Neural progenitor cell (in vitro differentiated cells): ENCODE data around the gene BNIP1. TPM values are rescaled to one million over a fixed set of nuclear protein-coding genes. Genes with fewer than 3 reads are reported as not detected.

ENCODE experiments used
- DNase-seq: peaks from one replicate; pipeline ENCODE4 v3.0.0-alpha.2; 2016; ENCODE audit warnings: low spot score
- H2AFZ ChIP-seq: fragments of 200-600 bp; sonication (generic); replicated peaks from 2 replicates; pipeline ENCODE4 v1.6.1; 2016; ENCODE audit warnings: antibody characterized with exemption
- H3F3A ChIP-seq: fragments of 200-600 bp; sonication (generic); 2 replicates; pipeline ENCODE4 v1.6.1; 2016; ENCODE audit warnings: antibody characterized with exemption, low read depth
- H3K27ac ChIP-seq: fragments of 200-600 bp; sonication (generic); 2 replicates; pipeline ENCODE4 v1.5.1; 2016; ENCODE audit warnings: mild to moderate bottlenecking
- H3K27me3 ChIP-seq: fragments of 200-600 bp; sonication (generic); 2 replicates; pipeline ENCODE4 v1.6.1; 2016; ENCODE audit warnings: mild to moderate bottlenecking, moderate library complexity
- H3K36me3 ChIP-seq: fragments of 200-600 bp; sonication (generic); 2 replicates; pipeline ENCODE4 v1.5.1; 2016
- H3K4me1 ChIP-seq: fragments of 200-600 bp; sonication (generic); 2 replicates; pipeline ENCODE4 v1.6.1; 2016; ENCODE audit warnings: mixed run types
- H3K4me2 ChIP-seq: fragments of 200-600 bp; sonication (generic); 2 replicates; pipeline ENCODE4 v1.6.1; 2016
- H3K4me3 ChIP-seq: fragments of 200-600 bp; sonication (generic); 2 replicates; pipeline ENCODE4 v1.5.1; 2016
- H3K79me2 ChIP-seq: fragments of 200-600 bp; sonication (generic); 2 replicates; pipeline ENCODE4 v1.6.1; 2016; ENCODE audit warnings: low read depth
- H3K9ac ChIP-seq: fragments of 200-600 bp; sonication (generic); 2 replicates; pipeline ENCODE4 v1.6.1; 2016
- H3K9me3 ChIP-seq: fragments of 200-600 bp; sonication (generic); 2 replicates; pipeline ENCODE4 v1.5.1; 2016; ENCODE audit warnings: low read depth
- H4K20me1 ChIP-seq: fragments of 200-600 bp; sonication (generic); 2 replicates; pipeline ENCODE4 v1.6.1; 2016; ENCODE audit warnings: low read depth
- H3K27ac Mint-ChIP-seq: 3 replicates; pipeline ENCODE4 v1.8.0; 2021; ENCODE audit warnings: mixed read lengths
- H3K27me3 Mint-ChIP-seq: 2 replicates; pipeline ENCODE4 v1.8.0; 2022; ENCODE audit warnings: low read depth, mild to moderate bottlenecking, inconsistent platforms, moderate library complexity, mixed read lengths; ENCODE audit not compliant: insufficient read depth
- H3K36me3 Mint-ChIP-seq: 3 replicates; pipeline ENCODE4 v1.8.0; 2021; ENCODE audit warnings: mixed read lengths
- H3K4me1 Mint-ChIP-seq: 3 replicates; pipeline ENCODE4 v1.8.0; 2021; ENCODE audit warnings: mixed read lengths
- H3K4me3 Mint-ChIP-seq: 3 replicates; pipeline ENCODE4 v1.8.0; 2021; ENCODE audit warnings: mild to moderate bottlenecking, moderate library complexity, mixed read lengths
- H3K9me3 Mint-ChIP-seq: 3 replicates; pipeline ENCODE4 v1.8.0; 2020; ENCODE audit warnings: mixed read lengths
- CTCF ChIP-seq: fragments of 200-600 bp; sonication (generic); IDR thresholded peaks from 2 replicates; pipeline ENCODE4 v1.5.1; 2017; ENCODE audit warnings: antibody characterized with exemption, mild to moderate bottlenecking
- EZH2 ChIP-seq: fragments of 200-600 bp; sonication (generic); IDR thresholded peaks from 2 replicates; pipeline ENCODE4 v1.6.1; 2017; ENCODE audit warnings: antibody characterized with exemption, mild to moderate bottlenecking, moderate library complexity
- EZH2phosphoT487 ChIP-seq: fragments of 200-600 bp; sonication (generic); IDR thresholded peaks from 2 replicates; pipeline ENCODE4 v1.6.1; 2017; ENCODE audit warnings: antibody characterized with exemption
- total RNA-seq: library from RNA; depleted of rRNA; stranded (reverse); fragments of >200 nt; gene quantifications from 2 replicates; pipeline ENCODE4 v1.2.3, GENCODE V29; 2015; ENCODE audit warnings: low replicate concordance

Gene BNIP1
- total RNA-seq, 1 donor from 2014 or later: 15.0 TPM

- no peaks in the 10 kb centered on the region for H3K4me1 ChIP-seq
- no peaks in the 10 kb centered on the region for H3F3A ChIP-seq
- H3K79me2 ChIP-seq: no peaks in the 10 kb centered on the region
- Mint-ChIP-seq H3K4me1 (no peaks in the 10 kb centered on the region), H3K4me3 (no peak overlapping the region), H3K27ac (no peak overlapping the region), H3K9me3 (peaks cover 2% of the 10 kb centered on the region), H3K27me3 (peaks cover 13% of the 10 kb centered on the region), H3K36me3 (no peaks in the 10 kb centered on the region)
- no peaks in the 10 kb centered on the region for H3K27me3 ChIP-seq
- no peaks in the 10 kb centered on the region for H3K36me3 ChIP-seq
- H3K9me3 ChIP-seq: no peaks in the 10 kb centered on the region
- DNase-seq: no peak
- no peak overlapping the region for H3K4me2 ChIP-seq
- no peak overlapping the region for H3K9ac ChIP-seq
- TF ChIP-seq EZH2: no peak
- TF ChIP-seq EZH2phosphoT487: no peak
- TF ChIP-seq CTCF: no peak
- H2AFZ ChIP-seq: no peak overlapping the region
- H3K27ac ChIP-seq: no peak overlapping the region
- no peaks in the 10 kb centered on the region for H4K20me1 ChIP-seq
- H3K4me3 ChIP-seq: no peak overlapping the region
Observed at GRCh38 chr5:173191015-173191414, 46.7 kb downstream of the BNIP1 start.

GRCh38 chr5:173191561-173191960 is 47.2 kb downstream of the BNIP1 start:
- Histone ChIP-seq H3K4me2 (no peak overlapping the region), H3K27me3 (no peaks in the 10 kb centered on the region), H3K4me3 (no peak overlapping the region), H4K20me1 (no peaks in the 10 kb centered on the region), H3K9ac (no peak overlapping the region), H3K27ac (no peak overlapping the region), H2AFZ (no peak overlapping the region), H3F3A (no peaks in the 10 kb centered on the region), H3K79me2 (no peaks in the 10 kb centered on the region), H3K36me3 (no peaks in the 10 kb centered on the region), H3K4me1 (no peaks in the 10 kb centered on the region), H3K9me3 (no peaks in the 10 kb centered on the region)
- no peak overlapping the region for H3K27ac Mint-ChIP-seq
- H3K36me3 Mint-ChIP-seq: no peaks in the 10 kb centered on the region
- peaks cover 2% of the 10 kb centered on the region for H3K9me3 Mint-ChIP-seq
- no peaks in the 10 kb centered on the region for H3K4me1 Mint-ChIP-seq
- DNase-seq: no peak
- TF ChIP-seq EZH2phosphoT487: no peak
- no peak for TF ChIP-seq EZH2
- no peak for TF ChIP-seq CTCF
- peaks cover 13% of the 10 kb centered on the region for H3K27me3 Mint-ChIP-seq
- no peak overlapping the region for H3K4me3 Mint-ChIP-seq

GRCh38 chr5:173192561-173192960 is 48.2 kb downstream of the BNIP1 start:
- no peak overlapping the region for H3K4me3 Mint-ChIP-seq
- no peaks in the 10 kb centered on the region for H3K36me3 ChIP-seq
- H3K9me3 Mint-ChIP-seq: peaks cover 2% of the 10 kb centered on the region
- H3K4me2 ChIP-seq: no peak overlapping the region
- no peak for DNase-seq
- no peaks in the 10 kb centered on the region for H3K4me1 ChIP-seq
- H3K36me3 Mint-ChIP-seq: no peaks in the 10 kb centered on the region
- H3K9ac ChIP-seq: no peak overlapping the region
- no peak for TF ChIP-seq EZH2phosphoT487
- TF ChIP-seq CTCF: no peak
- no peak for TF ChIP-seq EZH2
- H2AFZ ChIP-seq: no peak overlapping the region
- H3K27ac Mint-ChIP-seq: no peak overlapping the region
- no peaks in the 10 kb centered on the region for H3F3A ChIP-seq
- H3K27me3 ChIP-seq: no peaks in the 10 kb centered on the region
- no peaks in the 10 kb centered on the region for H3K4me1 Mint-ChIP-seq
- no peaks in the 10 kb centered on the region for H4K20me1 ChIP-seq
- H3K9me3 ChIP-seq: no peaks in the 10 kb centered on the region
- no peaks in the 10 kb centered on the region for H3K79me2 ChIP-seq
- H3K27ac ChIP-seq: no peak overlapping the region
- H3K4me3 ChIP-seq: no peak overlapping the region
- peaks cover 13% of the 10 kb centered on the region for H3K27me3 Mint-ChIP-seq
